Trophoblast cell (in vitro differentiated cells and primary cell): Measurements from ENCODE around the gene PCDHGB3.
A peak's percentile ranks its signal among the peaks of the same experiment; 100 is the strongest.
"Not testable (repeated sequence)": the region's sequence is repeated elsewhere in the genome, so short reads cannot be mapped to it uniquely, and the experiment has no call there.

Source experiments
- DNase-seq, 2 donors: peaks; one replicate each; pipeline ENCODE4 v3.0.0-alpha.2; 2016
- H2AFZ ChIP-seq: 2 replicates; pipeline ENCODE4 v1.6.1; 2013; ENCODE audit warnings: low read length, moderate library complexity, mild to moderate bottlenecking; ENCODE audit not compliant: insufficient read depth, poor library complexity
- H2AK5ac ChIP-seq: 2 replicates; pipeline ENCODE4 v1.6.1; 2013; ENCODE audit warnings: mild to moderate bottlenecking, low read length
- H2BK120ac ChIP-seq: 2 replicates; pipeline ENCODE4 v1.6.1; 2013; ENCODE audit warnings: low read length, mild to moderate bottlenecking, moderate library complexity; ENCODE audit not compliant: insufficient read depth, poor library complexity
- H2BK12ac ChIP-seq: 2 replicates; pipeline ENCODE4 v1.6.1; 2013; ENCODE audit warnings: mild to moderate bottlenecking, low read length, moderate library complexity
- H2BK5ac ChIP-seq: 2 replicates; pipeline ENCODE4 v1.6.1; 2013; ENCODE audit warnings: low read length, low read depth, moderate library complexity, mild to moderate bottlenecking; ENCODE audit not compliant: poor library complexity
- H3K14ac ChIP-seq: 2 replicates; pipeline ENCODE4 v1.6.1; 2013; ENCODE audit warnings: mild to moderate bottlenecking, low read length
- H3K18ac ChIP-seq: 2 replicates; pipeline ENCODE4 v1.6.1; 2013; ENCODE audit warnings: mild to moderate bottlenecking, low read length
- H3K23ac ChIP-seq: 2 replicates; pipeline ENCODE4 v1.6.1; 2013; ENCODE audit warnings: low read length
- H3K27ac ChIP-seq: 2 replicates; pipeline ENCODE4 v1.5.1; 2013; ENCODE audit warnings: low read depth, mild to moderate bottlenecking, inconsistent platforms, low read length, moderate library complexity
- H3K27me3 ChIP-seq: 2 replicates; pipeline ENCODE4 v1.6.1; 2013; ENCODE audit warnings: inconsistent platforms, mild to moderate bottlenecking, low read length, moderate library complexity; ENCODE audit not compliant: insufficient read depth
- H3K36me3 ChIP-seq, 2 experiments: 1 replicate in 1 of 2; 2 replicates in 1 of 2; pipeline ENCODE4 v1.6.1; 2013; ENCODE audit warnings: low read length in 2 of 2, mild to moderate bottlenecking in 2 of 2, moderate library complexity in 1 of 2; ENCODE audit not compliant: insufficient read depth in 2 of 2, control insufficient read depth in 1 of 2
- H3K4ac ChIP-seq: 2 replicates; pipeline ENCODE4 v1.6.1; 2013; ENCODE audit warnings: low read depth, mild to moderate bottlenecking, low read length, moderate library complexity
- H3K4me1 ChIP-seq, 2 experiments: 1 replicate in 1 of 2; 2 replicates in 1 of 2; pipeline ENCODE4 v1.6.1; 2013; ENCODE audit warnings: low read length in 2 of 2, mild to moderate bottlenecking in 2 of 2, moderate library complexity in 1 of 2; ENCODE audit not compliant: insufficient read depth in 2 of 2, control insufficient read depth in 1 of 2
- H3K4me2 ChIP-seq: 2 replicates; pipeline ENCODE4 v1.6.1; 2013; ENCODE audit warnings: inconsistent platforms, mild to moderate bottlenecking, low read length, moderate library complexity
- H3K4me3 ChIP-seq: 2 replicates; pipeline ENCODE4 v1.5.1; 2013; ENCODE audit warnings: mild to moderate bottlenecking, low read depth, low read length, inconsistent platforms
- H3K79me1 ChIP-seq: one replicate; pipeline ENCODE4 v1.6.1; 2013; ENCODE audit warnings: low read length
- H3K79me2 ChIP-seq: 2 replicates; pipeline ENCODE4 v1.6.1; 2013; ENCODE audit warnings: low read length, mild to moderate bottlenecking; ENCODE audit not compliant: control insufficient read depth, insufficient read depth, poor library complexity
- H3K9ac ChIP-seq: 2 replicates; pipeline ENCODE4 v1.6.1; 2013; ENCODE audit warnings: mild to moderate bottlenecking, low read length
- H3K9me3 ChIP-seq: 2 replicates; pipeline ENCODE4 v1.6.1; 2013; ENCODE audit warnings: low read depth, mild to moderate bottlenecking, control low read depth, inconsistent platforms, low read length; ENCODE audit not compliant: insufficient read depth
- H4K12ac ChIP-seq: 2 replicates; pipeline ENCODE4 v1.6.1; 2013; ENCODE audit warnings: low read depth, mild to moderate bottlenecking, low read length, moderate library complexity
- H4K8ac ChIP-seq: 2 replicates; pipeline ENCODE4 v1.6.1; 2013; ENCODE audit warnings: low read depth, mild to moderate bottlenecking, low read length, moderate library complexity
- H4K91ac ChIP-seq: one replicate; pipeline ENCODE4 v1.6.1; 2013; ENCODE audit warnings: low read depth, mild to moderate bottlenecking, low read length, moderate library complexity
- WGBS: extraction: QIAGEN DNeasy Blood & Tissue Kit; methylation state at CpG from one replicate; pipeline ENCODE4 v1.1.7; 2013; ENCODE audit warnings: missing lambda C conversion rate; ENCODE audit not compliant: insufficient read length, insufficient coverage; ENCODE audit errors: extremely low coverage; 5-methylcytosine and 5-hydroxymethylcytosine counted together

The PCDHGB3 gene

GRCh38 chr5:141382469-141383294 is 12.6 kb downstream of the PCDHGB3 start, which contains the start of gene PCDHGA7:
TSS of gene PCDHGA7 (plus strand) at chr5:141382742. CDS start at chr5:141382900, 158 bp downstream.
- no peaks in the 10 kb centered on the region for H3K36me3 ChIP-seq
- no peak within 1 kb of the TSS for H4K91ac ChIP-seq
- DNase-seq: peak in 1 of 2 donors; percentile 34
- no peak within 1 kb of the TSS for H2BK5ac ChIP-seq
- H3K79me2 ChIP-seq: no peaks in the 10 kb centered on the region
- H2AK5ac ChIP-seq: no peak within 1 kb of the TSS
- H3K9me3 ChIP-seq: peaks cover 20% of the 10 kb centered on the region
- H3K4me2 ChIP-seq: no peak within 1 kb of the TSS
- no peaks in the 10 kb centered on the region for H3K4me1 ChIP-seq
- no peak within 1 kb of the TSS for H2BK12ac ChIP-seq
- H3K79me1 ChIP-seq: no peaks in the 10 kb centered on the region
- H3K27ac ChIP-seq: no peak within 1 kb of the TSS
- no peak within 1 kb of the TSS for H4K12ac ChIP-seq
- no peak within 1 kb of the TSS for H3K14ac ChIP-seq
- no peak within 1 kb of the TSS for H3K18ac ChIP-seq
- H3K27me3 ChIP-seq: no peaks in the 10 kb centered on the region
- H2BK120ac ChIP-seq: no peak within 1 kb of the TSS
- no peak within 1 kb of the TSS for H3K4me3 ChIP-seq
- no peak within 1 kb of the TSS for H3K4ac ChIP-seq
- H4K8ac ChIP-seq: no peak within 1 kb of the TSS
- WGBS: no CpG with 5 or more reads among the region's 37 CpGs
- no peak within 1 kb of the TSS for H3K23ac ChIP-seq
- no peak within 1 kb of the TSS for H2AFZ ChIP-seq
- H3K9ac ChIP-seq: no peak within 1 kb of the TSS

- Histone ChIP-seq H2BK5ac (no peak overlapping the region), H2BK120ac (no peak overlapping the region), H3K18ac (no peak overlapping the region), H3K27ac (no peak overlapping the region), H2AFZ (no peak overlapping the region), H3K14ac (no peak overlapping the region), H2BK12ac (no peak overlapping the region), H3K23ac (no peak overlapping the region), H4K12ac (no peak overlapping the region), H3K9me3 (peaks cover 23% of the 10 kb centered on the region), H3K79me1 (no peaks in the 10 kb centered on the region), H4K91ac (no peak overlapping the region), H3K4ac (no peak overlapping the region), H3K79me2 (no peaks in the 10 kb centered on the region), H3K4me3 (no peak overlapping the region), H4K8ac (no peak overlapping the region), H2AK5ac (no peak overlapping the region), H3K9ac (no peak overlapping the region), H3K4me1 (no peaks in the 10 kb centered on the region), H3K4me2 (no peak overlapping the region), H3K27me3 (no peaks in the 10 kb centered on the region), H3K36me3 (peaks cover 0 to under 1% of the 10 kb centered on the region in 2 experiments)
- DNase-seq: no peak
- WGBS: no CpG with 5 or more reads among the region's 21 CpGs
These were observed 13.3 kb downstream of the PCDHGB3 start for GRCh38 chr5:141383345-141383744.

DNA sequence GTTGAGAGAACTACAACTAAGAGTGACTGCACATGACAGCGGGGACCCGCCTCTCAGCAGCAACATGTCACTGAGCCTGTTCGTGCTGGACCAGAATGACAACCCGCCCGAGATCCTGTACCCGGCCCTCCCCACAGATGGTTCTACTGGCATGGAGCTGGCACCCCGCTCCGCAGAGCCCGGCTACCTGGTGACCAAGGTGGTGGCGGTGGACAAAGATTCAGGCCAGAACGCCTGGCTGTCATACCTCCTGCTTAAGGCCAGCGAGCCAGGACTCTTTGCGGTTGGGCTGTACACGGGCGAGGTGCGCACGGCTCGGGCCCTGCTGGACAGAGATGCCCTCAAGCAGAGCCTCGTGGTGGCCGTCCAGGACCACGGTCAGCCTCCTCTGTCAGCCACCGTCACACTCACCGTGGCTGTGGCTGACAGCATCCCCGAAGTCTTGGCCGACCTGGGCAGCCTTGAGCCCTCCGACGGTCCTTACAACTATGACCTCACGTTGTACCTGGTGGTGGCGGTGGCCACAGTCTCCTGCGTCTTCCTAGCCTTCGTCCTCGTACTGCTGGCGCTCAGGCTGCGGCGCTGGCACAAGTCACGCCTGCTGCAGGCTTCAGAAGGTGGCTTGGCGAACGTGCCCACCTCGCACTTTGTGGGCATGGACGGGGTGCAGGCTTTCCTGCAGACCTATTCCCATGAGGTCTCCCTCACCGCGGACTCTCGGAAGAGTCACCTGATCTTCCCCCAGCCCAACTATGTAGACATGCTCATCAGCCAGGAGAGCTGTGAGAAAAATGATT is 14.6 kb downstream of the PCDHGB3 start:
- no peaks in the 10 kb centered on the region for H3K27me3 ChIP-seq
- H3K14ac ChIP-seq: no peak overlapping the region
- DNase-seq: no peak
- H2AFZ ChIP-seq: no peak overlapping the region
- H3K4ac ChIP-seq: no peak overlapping the region
- no peak overlapping the region for H2BK12ac ChIP-seq
- H3K4me3 ChIP-seq: no peak overlapping the region
- no peaks in the 10 kb centered on the region for H3K79me2 ChIP-seq
- no peak overlapping the region for H4K12ac ChIP-seq
- no peak overlapping the region for H3K23ac ChIP-seq
- no peaks in the 10 kb centered on the region for H3K4me1 ChIP-seq
- H2BK5ac ChIP-seq: no peak overlapping the region
- no peak overlapping the region for H3K18ac ChIP-seq
- no peaks in the 10 kb centered on the region for H3K79me1 ChIP-seq
- H3K9ac ChIP-seq: no peak overlapping the region
- H4K8ac ChIP-seq: no peak overlapping the region
- H2AK5ac ChIP-seq: no peak overlapping the region
- no peak overlapping the region for H4K91ac ChIP-seq
- H3K27ac ChIP-seq: no peak overlapping the region
- no peak overlapping the region for H2BK120ac ChIP-seq
- H3K9me3 ChIP-seq: peaks cover 34% of the 10 kb centered on the region
- peaks cover 6 to 9% of the 10 kb centered on the region in 2 experiments for H3K36me3 ChIP-seq
- no peak overlapping the region for H3K4me2 ChIP-seq
- no CpG with 5 or more reads among the region's 43 CpGs for WGBS

DNA sequence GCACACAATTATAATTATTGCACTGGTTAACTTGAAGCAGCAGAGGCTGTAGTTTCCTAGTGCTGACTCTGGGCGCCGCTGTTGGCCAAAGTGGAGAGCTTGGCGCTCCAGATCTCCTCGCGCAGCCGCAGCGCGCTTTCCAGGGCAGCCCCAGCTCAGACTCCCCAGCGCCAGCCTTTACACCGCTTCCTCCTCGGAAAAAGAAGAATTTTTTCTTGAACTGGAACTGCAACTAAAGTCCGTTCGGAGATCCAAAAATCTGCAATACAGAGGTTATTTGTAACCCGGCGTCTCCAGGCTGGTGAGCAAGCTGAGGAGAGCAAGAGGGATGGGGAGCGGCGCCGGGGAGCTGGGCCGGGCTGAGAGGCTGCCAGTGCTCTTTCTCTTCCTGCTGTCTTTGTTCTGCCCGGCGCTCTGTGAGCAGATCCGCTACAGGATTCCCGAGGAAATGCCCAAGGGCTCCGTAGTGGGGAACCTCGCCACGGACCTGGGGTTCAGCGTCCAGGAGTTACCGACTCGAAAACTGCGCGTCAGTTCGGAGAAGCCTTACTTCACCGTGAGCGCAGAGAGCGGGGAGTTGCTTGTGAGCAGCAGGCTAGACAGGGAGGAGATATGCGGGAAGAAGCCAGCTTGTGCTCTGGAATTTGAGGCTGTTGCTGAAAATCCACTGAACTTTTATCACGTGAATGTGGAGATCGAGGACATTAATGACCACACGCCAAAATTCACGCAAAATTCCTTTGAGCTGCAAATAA is 17.7 kb downstream of the PCDHGB3 start, which contains the start of gene PCDHGB4:
TSS of gene PCDHGB4 (plus strand) at position 142 of the 755 bp plus-strand sequence. CDS start at position 329, 187 bp downstream.
- WGBS: no CpG with 5 or more reads among the region's 40 CpGs
- not testable (repeated sequence) for H3K18ac ChIP-seq, H3K23ac ChIP-seq, H3K79me1 ChIP-seq, H3K4ac ChIP-seq, H3K14ac ChIP-seq, H3K79me2 ChIP-seq, H3K27me3 ChIP-seq, H4K8ac ChIP-seq, H2BK5ac ChIP-seq, H4K91ac ChIP-seq, H2AK5ac ChIP-seq, H3K4me1 ChIP-seq, H4K12ac ChIP-seq, H3K27ac ChIP-seq, H2BK120ac ChIP-seq, H3K9ac ChIP-seq, H2BK12ac ChIP-seq, H2AFZ ChIP-seq
- Histone ChIP-seq H3K36me3 (peaks cover 10 to 13% of the 10 kb centered on the region in 2 experiments), H3K9me3 (peaks cover 38% of the 10 kb centered on the region), H3K4me3 (peak within 1 kb of the TSS; percentile 48), H3K4me2 (peak within 1 kb of the TSS; percentile 54)
- DNase-seq: peak in 1 of 2 donors; percentile 47
